ENCODE measurements around the gene AOAH.
"Not testable (repeated sequence)": the region's sequence is repeated elsewhere in the genome, so short reads cannot be mapped to it uniquely, and the experiment has no call there.

AOAH gene

DNA sequence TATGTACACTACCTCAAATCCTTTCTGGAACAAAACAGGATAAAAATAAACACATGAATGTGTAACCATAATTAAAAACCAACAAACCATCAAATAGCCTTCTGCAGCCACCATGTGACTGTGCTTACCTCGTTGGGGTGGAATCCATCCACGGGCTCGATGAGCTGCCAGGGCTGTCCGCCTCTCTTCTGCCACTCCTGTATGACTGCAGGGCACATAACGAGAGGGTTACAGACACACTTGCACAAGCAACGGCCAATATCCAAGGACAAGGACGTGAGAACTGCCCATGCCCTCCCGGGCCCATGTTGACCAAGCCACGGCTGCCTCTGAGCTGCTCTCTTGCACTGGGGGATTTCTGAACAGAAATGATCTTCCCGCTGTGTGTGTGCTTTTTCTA is 202.4 kb downstream of the AOAH start:
- in situ Hi-C loops (cut with HindIII; ENCODE audit: low pct_unique_long_range_greater_than_20kb, low sequenced_read_pairs), result no loop called here
- no peak for DNase-seq (ENCODE audit: low read depth in 1 of 2, low spot score in 1 of 2)
- no peak for TF ChIP-seq JUND (IDR thresholded peaks at IDR 0.05; ENCODE audit: low read depth)

DNA sequence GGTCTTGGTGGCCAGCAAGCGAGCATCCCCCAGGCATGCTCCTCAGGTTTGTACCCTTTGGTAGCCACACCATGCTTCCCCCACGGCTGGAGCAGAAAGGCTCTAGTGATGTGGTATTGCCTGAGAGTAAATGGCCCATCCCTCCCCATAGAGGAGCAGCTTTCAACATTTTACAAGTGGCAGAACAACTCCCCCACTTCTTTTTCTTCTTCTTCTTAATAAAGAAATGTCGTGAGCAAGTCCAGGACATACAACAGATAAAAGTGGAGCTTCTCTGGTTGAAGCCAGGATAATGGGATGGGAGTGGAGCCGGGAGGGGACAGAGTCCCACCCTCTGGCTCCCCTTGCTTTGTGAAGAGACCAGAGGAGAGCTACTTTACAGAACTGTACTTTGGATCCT is 203.2 kb downstream of the AOAH start:
- DNase-seq (ENCODE audit: low read depth in 1 of 2, low spot score in 1 of 2), result no peak
- in situ Hi-C loops (cut with HindIII; ENCODE audit: low pct_unique_long_range_greater_than_20kb, low sequenced_read_pairs), result no loop called here

DNA sequence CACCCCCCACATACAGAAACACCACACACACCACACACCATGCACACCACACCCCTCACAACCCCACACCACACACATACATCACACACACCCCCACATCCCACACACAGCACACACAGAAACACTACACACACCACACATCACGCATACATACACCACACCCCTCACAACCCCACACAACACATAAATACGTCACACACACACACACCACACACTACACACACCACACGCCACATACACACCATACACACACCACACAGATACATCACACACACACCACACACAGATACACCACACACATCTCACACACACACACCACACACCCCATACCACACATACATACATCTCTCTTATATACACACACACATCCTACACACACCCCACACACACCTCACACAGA is 208.4 kb downstream of the AOAH start:
- no peak for DNase-seq (ENCODE audit: low read depth in 1 of 2, low spot score in 1 of 2)
- in situ Hi-C loops (cut with HindIII; ENCODE audit: low pct_unique_long_range_greater_than_20kb, low sequenced_read_pairs), result no loop called here
- TF ChIP-seq JUND (IDR thresholded peaks at IDR 0.05; ENCODE audit: low read depth), result no peak

More for the DNA sequence above, 203.2 kb downstream of the AOAH start:
- TF ChIP-seq JUND (IDR thresholded peaks at IDR 0.05; ENCODE audit: low read depth), result no peak

GRCh38 chr7:36514289-36515243 is 209.7 kb downstream of the AOAH start:
- no peak for DNase-seq (ENCODE audit: low read depth in 1 of 2, low spot score in 1 of 2)
- no peak for TF ChIP-seq JUND (IDR thresholded peaks at IDR 0.05; ENCODE audit: low read depth)
- in situ Hi-C loops (cut with HindIII; ENCODE audit: low pct_unique_long_range_greater_than_20kb, low sequenced_read_pairs), result no loop called here

DNA sequence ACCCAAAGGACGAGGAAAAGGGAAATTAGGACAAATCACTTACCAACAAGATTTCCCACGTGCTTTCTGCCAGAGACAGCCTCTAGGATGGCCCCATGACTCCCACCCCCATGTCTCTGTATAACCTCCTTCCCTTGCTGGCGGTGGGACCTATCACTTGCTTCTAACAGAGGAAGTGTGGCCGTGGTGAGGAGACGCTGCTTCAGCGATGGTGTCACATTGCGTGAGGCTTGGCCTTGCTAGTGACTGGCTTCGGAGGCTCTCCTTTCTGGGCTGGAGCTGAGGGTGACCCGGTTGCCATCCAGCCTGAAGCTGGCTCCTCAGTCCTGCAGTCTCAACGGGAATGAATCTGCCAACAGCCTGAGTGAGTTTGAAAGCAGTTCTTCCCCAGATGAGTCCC is 210.9 kb downstream of the AOAH start:
- no peak for DNase-seq (ENCODE audit: low read depth in 1 of 2, low spot score in 1 of 2)
- in situ Hi-C loops (cut with HindIII; ENCODE audit: low pct_unique_long_range_greater_than_20kb, low sequenced_read_pairs), result no loop called here
- no peak for TF ChIP-seq JUND (IDR thresholded peaks at IDR 0.05; ENCODE audit: low read depth)

GRCh38 chr7:36512616-36513015 is 211.7 kb downstream of the AOAH start:
- TF ChIP-seq JUND (IDR thresholded peaks at IDR 0.05; ENCODE audit: low read depth), result no peak
- in situ Hi-C loops (cut with HindIII; ENCODE audit: low pct_unique_long_range_greater_than_20kb, low sequenced_read_pairs), result no loop called here
- no peak for DNase-seq (ENCODE audit: low read depth in 1 of 2, low spot score in 1 of 2)

DNA sequence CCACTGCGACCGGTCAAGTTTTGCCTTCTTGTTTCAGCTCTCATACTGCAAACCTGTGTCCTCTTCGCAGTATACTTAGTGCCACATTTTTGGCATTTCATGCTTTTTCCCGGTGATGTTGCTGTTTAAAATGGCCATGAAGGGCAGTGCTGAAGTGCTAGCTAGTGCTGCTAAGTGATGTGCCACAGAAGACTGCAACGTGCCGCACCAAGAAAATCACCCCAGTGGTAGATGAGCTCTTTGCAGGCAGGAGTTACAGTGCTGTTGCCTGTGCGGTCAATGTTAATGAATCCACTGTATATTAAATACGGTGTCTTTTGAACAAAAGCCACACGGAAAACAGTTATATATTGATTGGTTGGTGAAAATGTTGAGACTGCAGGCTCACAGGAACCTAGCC is 214.3 kb downstream of the AOAH start:
- in situ Hi-C loops (cut with HindIII; ENCODE audit: low pct_unique_long_range_greater_than_20kb, low sequenced_read_pairs), result no loop called here
- DNase-seq (ENCODE audit: low read depth in 1 of 2, low spot score in 1 of 2), result peak in 1 of 2 experiments; percentile 51
- TF ChIP-seq JUND (IDR thresholded peaks at IDR 0.05; ENCODE audit: low read depth), result no peak

GRCh38 chr7:36507475-36508440 is 216.5 kb downstream of the AOAH start:
- DNase-seq (ENCODE audit: low read depth in 1 of 2, low spot score in 1 of 2), result peak in 1 of 2 experiments; percentile 48
- in situ Hi-C loops (cut with HindIII; ENCODE audit: low pct_unique_long_range_greater_than_20kb, low sequenced_read_pairs), result no loop called here
- TF ChIP-seq JUND (IDR thresholded peaks at IDR 0.05; ENCODE audit: low read depth), result no peak

DNA sequence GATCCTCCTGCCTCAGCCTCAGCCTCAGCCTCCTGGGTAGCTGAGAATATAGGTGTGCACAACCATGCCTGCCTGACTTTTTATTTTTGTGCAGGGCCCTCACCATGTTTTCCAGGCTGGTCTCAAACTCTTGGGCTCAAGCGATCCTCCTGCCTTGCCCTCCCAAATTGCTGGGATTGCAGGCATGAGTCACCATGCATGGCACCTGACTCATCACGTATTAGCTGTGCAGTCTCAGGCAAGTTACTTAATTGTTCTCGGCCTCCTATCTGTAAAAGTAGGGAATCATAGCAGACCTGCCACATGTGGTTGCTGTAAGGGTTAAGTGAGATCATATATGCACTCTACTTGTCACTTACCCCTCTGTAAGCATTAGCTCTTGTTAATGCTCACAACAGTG is 217.5 kb downstream of the AOAH start:
- in situ Hi-C loops (cut with HindIII; ENCODE audit: low pct_unique_long_range_greater_than_20kb, low sequenced_read_pairs), result no loop called here
- no peak for DNase-seq (ENCODE audit: low read depth in 1 of 2, low spot score in 1 of 2)

DNA sequence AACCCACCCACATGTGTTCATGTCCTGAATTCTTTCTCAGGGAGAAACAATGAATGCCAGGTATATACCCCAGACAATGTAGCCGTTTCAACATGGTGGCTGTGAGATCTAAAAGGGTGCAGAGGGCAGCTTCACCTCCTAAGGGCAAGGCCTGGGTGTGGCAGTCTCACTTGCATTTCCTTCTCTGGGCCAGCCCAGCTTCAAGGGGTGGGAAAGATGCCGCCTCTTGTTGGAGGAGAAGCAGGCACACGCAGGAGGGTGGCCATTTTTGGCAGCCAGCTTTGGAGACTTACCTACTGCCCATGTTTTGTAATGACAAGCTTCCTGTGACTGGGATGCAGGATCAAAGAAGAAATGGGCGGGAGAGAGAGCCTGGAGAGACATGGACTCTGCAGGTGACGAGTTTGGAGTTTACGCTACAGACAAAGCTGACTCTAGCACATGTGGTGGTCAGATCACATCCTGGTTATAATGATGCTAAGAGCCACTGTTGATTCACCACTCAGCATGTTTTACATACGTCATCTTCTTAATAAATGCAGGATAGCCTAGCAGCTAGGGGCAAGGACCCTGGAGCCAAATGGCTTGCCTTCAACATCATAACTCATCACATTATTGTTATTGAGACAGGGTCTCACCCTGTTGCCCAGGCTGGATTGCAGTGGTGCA is 218.0 kb downstream of the AOAH start:
- no peak for DNase-seq (ENCODE audit: low read depth in 1 of 2, low spot score in 1 of 2)
- no peak for TF ChIP-seq JUND (IDR thresholded peaks at IDR 0.05; ENCODE audit: low read depth)
- in situ Hi-C loops (cut with HindIII; ENCODE audit: low pct_unique_long_range_greater_than_20kb, low sequenced_read_pairs), result no loop called here

More for the DNA sequence above, 217.5 kb downstream of the AOAH start:
- no peak for TF ChIP-seq JUND (IDR thresholded peaks at IDR 0.05; ENCODE audit: low read depth)

GRCh38 chr7:36504617-36505016 is 219.7 kb downstream of the AOAH start:
- DNase-seq (ENCODE audit: low read depth in 1 of 2, low spot score in 1 of 2); in situ Hi-C loops (cut with HindIII; ENCODE audit: low pct_unique_long_range_greater_than_20kb, low sequenced_read_pairs): not testable (repeated sequence)

DNA sequence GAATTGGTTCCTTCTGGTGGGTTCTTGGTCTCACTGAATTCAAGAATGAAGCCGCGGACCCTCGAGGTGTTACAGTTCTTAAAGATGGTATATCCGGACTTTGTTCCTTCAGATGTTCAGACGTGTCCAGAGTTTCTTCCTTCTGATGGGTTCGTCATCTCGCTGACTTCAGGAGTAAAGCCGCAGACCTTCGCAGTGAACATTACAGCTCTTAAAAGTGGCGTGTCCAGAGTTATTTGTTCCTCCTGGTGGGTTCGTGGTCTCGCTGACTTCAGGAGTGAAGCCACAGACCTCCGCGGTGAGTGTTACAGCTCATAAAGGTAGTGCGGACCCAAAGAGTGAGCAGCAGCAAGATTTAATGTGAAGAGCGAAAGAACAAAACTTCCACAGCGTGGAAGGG is 220.1 kb downstream of the AOAH start:
- DNase-seq (ENCODE audit: low read depth in 1 of 2, low spot score in 1 of 2); in situ Hi-C loops (cut with HindIII; ENCODE audit: low pct_unique_long_range_greater_than_20kb, low sequenced_read_pairs): not testable (repeated sequence)
